IMR-90 (cell line): ENCODE data around the gene PTPRG.

Experiments
- CEBPB ChIP-seq: IDR thresholded peaks from 2 replicates; pipeline ENCODE4 v1.6.1; 2012; ENCODE audit warnings: low read depth, low read length, improper control_type of control experiment
- CHD1 ChIP-seq: IDR thresholded peaks from 2 replicates; pipeline ENCODE4 v1.6.1; 2012; ENCODE audit warnings: low read depth, low read length, improper control_type of control experiment
- CTCF ChIP-seq: conservative IDR thresholded peaks from 2 replicates; pipeline ENCODE4 v1.5.1; 2012; ENCODE audit warnings: mild to moderate bottlenecking, low read depth, low read length, improper control_type of control experiment
- ELK1 ChIP-seq: fragments of 150-350 bp; IDR thresholded peaks from 2 replicates; pipeline ENCODE4 v1.6.1; 2016; ENCODE audit warnings: low read depth, mild to moderate bottlenecking, low read length, moderate library complexity, borderline replicate concordance
- POLR2A ChIP-seq: IDR thresholded peaks from 2 replicates; pipeline ENCODE4 v1.6.1; 2012; ENCODE audit warnings: mild to moderate bottlenecking, low read depth, low read length
- RAD21 ChIP-seq: IDR thresholded peaks from 2 replicates; pipeline ENCODE4 v1.6.1; 2012; ENCODE audit warnings: low read length, improper control_type of control experiment
- SMC3 ChIP-seq: fragments of 150-350 bp; IDR thresholded peaks from 2 replicates; pipeline ENCODE4 v1.6.1; 2016; ENCODE audit warnings: low read depth, mild to moderate bottlenecking, antibody characterized with exemption, low read length, moderate library complexity

- no peak for TF ChIP-seq POLR2A
- no peak for TF ChIP-seq SMC3
- TF ChIP-seq CHD1: no peak
- TF ChIP-seq ELK1: no peak
- TF ChIP-seq CTCF: no peak
- TF ChIP-seq RAD21: no peak
- no peak for TF ChIP-seq CEBPB
Measured at GRCh38 chr3:61634678-61635077, 73.3 kb downstream of the PTPRG start.
